ENCODE measurements around the gene CDH15. TPM values are rescaled to one million over a fixed set of nuclear protein-coding genes. Genes with fewer than 3 reads are reported as not detected.

Gene CDH15
- total and polyA plus RNA-seq, 9 of the 15 experiments (the other 6 are each of a cell fraction or from before 2014, with no cell fraction given): 0.07 to 0.18 TPM; not detected in 7

GRCh38 chr16:89172528-89173173 lies 1.1 kb downstream of the CDH15 start (continued):
- TF ChIP-seq L3MBTL2 (IDR thresholded peaks at IDR 0.05): no peak
- no peak for TF ChIP-seq SMC3 (conservative IDR thresholded peaks at IDR 0.05; ENCODE audit: insufficient read depth, low read depth, low read length)
- no peak for TF ChIP-seq ZBTB2 (IDR thresholded peaks at IDR 0.05)
- TF ChIP-seq ZNF76 (CRISPR knock-in tag; IDR thresholded peaks at IDR 0.05; ENCODE audit: borderline replicate concordance): no peak

GRCh38 chr16:89173174-89173921 lies 1.8 kb downstream of the CDH15 start:
- Histone ChIP-seq H3K9ac (ENCODE audit: insufficient read depth in 1 of 2, low read depth in 2 of 2, low read length in 2 of 2) (peak overlapping the region in 1 of 2 experiments; percentile 56; a peak in 1 of 4 replicates), H3K9me3 (replicated peaks; ENCODE audit: control insufficient read depth, insufficient read depth, low read depth, low read length) (no peaks in the 10 kb centered on the region), H4K20me1 (replicated peaks; ENCODE audit: control insufficient read depth, insufficient read depth, low read length) (peaks cover 3% of the 10 kb centered on the region; the same call in 1 of the 2 replicates), H2AFZ (ENCODE audit: low read depth, low read length) (no peak overlapping the region), H3K27ac (ENCODE audit: extremely low read depth, low read depth, low read length) (no peak overlapping the region), H3K4me1 (replicated peaks in 1 of 2; ENCODE audit: control insufficient read depth in 2 of 2, insufficient read depth in 2 of 2, low read length in 2 of 2) (peaks cover 10 to 91% of the 10 kb centered on the region in 2 experiments; a peak in 4 of 5 replicates), H3K36me3 (ENCODE audit: control insufficient read depth, insufficient read depth, low read length) (no peaks in the 10 kb centered on the region), H3K79me2 (ENCODE audit: control insufficient read depth, insufficient read depth, low read length) (no peaks in the 10 kb centered on the region), H3K27me3 (ENCODE audit: control insufficient read depth in 2 of 2, insufficient read depth in 2 of 2, low read length in 2 of 2) (peaks cover 0 to 26% of the 10 kb centered on the region in 2 experiments; a peak in 2 of 5 replicates), H3K9me1 (ENCODE audit: control insufficient read depth, insufficient read depth, low read length) (no peaks in the 10 kb centered on the region), H3K4me3 (no peak overlapping the region), H3K4me2 (ENCODE audit: insufficient read depth, low read length) (no peak overlapping the region)
- ChIA-PET CTCF (ENCODE audit: low intra/inter-chr PET ratio) (no interaction called here), POLR2A (interaction anchor here (0.7 to 1.6 kb wide), 4 partner anchors 10 to 464 kb away, joined by 3 to 6 read pairs (median 3); no protein-coding TSS in a partner anchor)
- FAIRE-seq (no peak), ATAC-seq (no peak), DNase-seq (ENCODE audit: extremely low read depth in 1 of 4, low spot score in 3 of 4) (no peak)
- intact Hi-C loops (cut with micrococcal nuclease) (no loop called here), in situ Hi-C loops (cut with MboI) (no loop called here)
- 19% methylated on average over 10 of the region's 11 CpGs for WGBS (ENCODE audit: insufficient coverage, low coverage, missing lambda C conversion rate)
- BruUV-seq (replicated peaks): no TSS peak
- no peak for TF ChIP-seq PCBP2 (IDR thresholded peaks at IDR 0.05; ENCODE audit: low read depth, low read length, poor library complexity, severe bottlenecking)
- TF ChIP-seq ZNF699 (CRISPR knock-in tag; IDR thresholded peaks at IDR 0.05; ENCODE audit: insufficient replicate concordance): no peak
- TF ChIP-seq ZFP1 (CRISPR knock-in tag; IDR thresholded peaks at IDR 0.05): no peak
- no peak for TF ChIP-seq CEBPG (CRISPR knock-in tag; IDR thresholded peaks at IDR 0.05)
- TF ChIP-seq CEBPG (tag; conservative IDR thresholded peaks at IDR 0.05 in 1 of 2, IDR thresholded peaks at IDR 0.05 in 1 of 2): no peak
- no peak for TF ChIP-seq HMG20A (CRISPR knock-in tag; conservative IDR thresholded peaks at IDR 0.05)
- TF ChIP-seq TGIF2 (CRISPR knock-in tag; IDR thresholded peaks at IDR 0.05): no peak
- no peak for TF ChIP-seq RUNX1 (IDR thresholded peaks at IDR 0.05; ENCODE audit: low read depth)
- TF ChIP-seq ETV1 (tag; conservative IDR thresholded peaks at IDR 0.05; ENCODE audit: low read depth): no peak
- no peak for TF ChIP-seq YBX1 (IDR thresholded peaks at IDR 0.05)
- TF ChIP-seq ERF (CRISPR knock-in tag; IDR thresholded peaks at IDR 0.05): no peak
- TF ChIP-seq TCFL5 (CRISPR knock-in tag; conservative IDR thresholded peaks at IDR 0.05): no peak
- TF ChIP-seq GABPA (tag; conservative IDR thresholded peaks at IDR 0.05; ENCODE audit: low read depth): no peak
- no peak for TF ChIP-seq GATAD2B (IDR thresholded peaks at IDR 0.05; ENCODE audit: borderline replicate concordance)

Measured in K562 (cell line).